Stimulated activated CD4-positive, alpha-beta T cell treated with anti-CD3 and anti-CD28 coated beads, Interleukin-12 subunit alpha, Interleukin-12 subunit beta, amount 100 ng/mL, for 48 hours (primary cell): Measurements from ENCODE around the gene MAGI2.

ENCODE experiments used
- DNase-seq, 3 donors: peaks; one replicate each; pipeline ENCODE4 v3.0.0-alpha.2; 2020; ENCODE audit warnings: low read depth in 2 of 3, low spot score in 1 of 3

MAGI2 gene

GRCh38 chr7:78071491-78072200, 1381.8 kb downstream of the MAGI2 start:
- DNase-seq = no peak

- no peak for DNase-seq
Observed at GRCh38 chr7:78066599-78066998, 1386.9 kb downstream of the MAGI2 start.

DNA sequence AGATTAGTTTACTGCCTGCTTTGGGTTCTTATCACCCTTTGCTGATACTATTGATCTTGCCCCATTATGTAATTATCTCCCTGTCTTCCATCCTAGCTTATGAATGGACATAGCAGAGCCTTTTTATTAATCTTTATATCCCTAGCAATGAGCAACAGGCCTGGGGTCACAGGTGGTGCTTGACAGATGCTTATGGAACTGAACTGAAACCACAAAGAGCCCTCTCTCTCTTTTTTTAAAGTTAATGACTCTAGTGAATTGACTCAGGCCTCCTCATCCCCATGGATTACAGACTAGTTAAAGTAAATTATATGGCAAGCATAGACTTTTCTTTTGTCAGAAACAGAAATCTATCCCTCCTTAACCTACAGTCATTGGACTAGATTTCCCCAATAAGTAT, 1389.7 kb downstream of the MAGI2 start:
- no peak for DNase-seq

GRCh38 chr7:78062214-78062613, 1391.3 kb downstream of the MAGI2 start:
- DNase-seq = no peak

DNA sequence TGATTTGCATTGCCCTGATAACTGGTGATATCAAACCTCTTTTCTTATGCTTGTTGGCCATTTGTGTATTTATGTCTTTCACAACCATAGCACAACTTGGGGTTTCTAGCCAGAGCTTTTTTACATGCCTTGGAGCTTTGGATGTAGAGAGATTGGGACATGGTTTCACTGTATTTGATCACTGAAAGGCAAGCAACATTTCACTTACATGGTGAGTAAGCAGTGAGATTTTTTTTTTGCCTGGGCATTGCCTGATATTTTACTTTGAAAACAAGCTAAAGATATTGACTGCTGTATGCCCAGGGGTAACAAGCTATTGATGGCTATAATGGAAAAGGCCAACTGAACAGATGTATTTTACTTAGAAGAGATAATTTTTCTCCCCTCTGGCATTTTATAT, 1395.9 kb downstream of the MAGI2 start:
- DNase-seq = no peak

- DNase-seq = no peak
Observed at GRCh38 chr7:78055599-78055998, 1397.9 kb downstream of the MAGI2 start.

- DNase-seq = no peak
Observed at GRCh38 chr7:78055001-78055573, 1398.4 kb downstream of the MAGI2 start.

DNA sequence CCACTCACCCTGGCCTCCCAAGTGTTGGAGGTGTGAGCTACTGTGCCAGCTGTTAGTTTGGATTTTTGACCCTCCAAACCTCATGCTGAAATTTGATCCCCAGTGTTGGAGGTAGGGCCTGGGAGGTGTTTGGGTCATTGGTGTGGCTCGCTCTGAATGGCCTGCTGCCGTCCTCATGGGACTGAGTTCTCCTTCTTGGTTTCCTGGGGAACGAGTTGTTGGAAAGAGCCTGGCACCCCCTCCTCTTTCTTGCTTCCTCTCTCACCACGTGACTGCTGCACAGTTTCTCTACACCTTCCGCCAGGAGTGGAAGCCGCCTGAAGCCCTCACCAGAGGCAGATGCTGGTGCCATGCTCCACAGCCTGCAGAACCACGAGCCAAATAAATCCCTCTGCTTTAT, 1401.4 kb downstream of the MAGI2 start:
- DNase-seq = no peak

- no peak for DNase-seq
Observed at GRCh38 chr7:78047800-78048199, 1405.7 kb downstream of the MAGI2 start.

DNA sequence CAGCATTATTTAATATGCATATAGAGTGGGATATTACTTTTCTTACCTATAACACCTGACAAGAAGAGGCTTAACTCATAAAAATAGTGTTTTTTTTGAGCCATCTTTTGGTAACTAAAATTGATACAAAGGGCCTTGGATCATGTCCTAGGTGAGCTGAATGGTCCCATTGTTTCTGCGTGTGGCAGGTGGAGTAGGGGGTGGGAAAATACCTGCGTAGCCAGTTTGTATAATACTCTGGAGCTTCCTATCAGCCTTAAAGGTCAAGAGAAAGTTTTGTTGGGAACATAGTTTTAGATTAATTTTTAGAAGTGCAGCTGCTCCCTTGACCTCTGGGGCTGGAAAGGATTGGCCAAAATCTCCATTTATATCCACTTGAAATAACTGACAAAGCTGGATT, 1410.3 kb downstream of the MAGI2 start:
- DNase-seq = no peak

- DNase-seq = no peak
Observed at GRCh38 chr7:78041423-78041822, 1412.0 kb downstream of the MAGI2 start.

DNA sequence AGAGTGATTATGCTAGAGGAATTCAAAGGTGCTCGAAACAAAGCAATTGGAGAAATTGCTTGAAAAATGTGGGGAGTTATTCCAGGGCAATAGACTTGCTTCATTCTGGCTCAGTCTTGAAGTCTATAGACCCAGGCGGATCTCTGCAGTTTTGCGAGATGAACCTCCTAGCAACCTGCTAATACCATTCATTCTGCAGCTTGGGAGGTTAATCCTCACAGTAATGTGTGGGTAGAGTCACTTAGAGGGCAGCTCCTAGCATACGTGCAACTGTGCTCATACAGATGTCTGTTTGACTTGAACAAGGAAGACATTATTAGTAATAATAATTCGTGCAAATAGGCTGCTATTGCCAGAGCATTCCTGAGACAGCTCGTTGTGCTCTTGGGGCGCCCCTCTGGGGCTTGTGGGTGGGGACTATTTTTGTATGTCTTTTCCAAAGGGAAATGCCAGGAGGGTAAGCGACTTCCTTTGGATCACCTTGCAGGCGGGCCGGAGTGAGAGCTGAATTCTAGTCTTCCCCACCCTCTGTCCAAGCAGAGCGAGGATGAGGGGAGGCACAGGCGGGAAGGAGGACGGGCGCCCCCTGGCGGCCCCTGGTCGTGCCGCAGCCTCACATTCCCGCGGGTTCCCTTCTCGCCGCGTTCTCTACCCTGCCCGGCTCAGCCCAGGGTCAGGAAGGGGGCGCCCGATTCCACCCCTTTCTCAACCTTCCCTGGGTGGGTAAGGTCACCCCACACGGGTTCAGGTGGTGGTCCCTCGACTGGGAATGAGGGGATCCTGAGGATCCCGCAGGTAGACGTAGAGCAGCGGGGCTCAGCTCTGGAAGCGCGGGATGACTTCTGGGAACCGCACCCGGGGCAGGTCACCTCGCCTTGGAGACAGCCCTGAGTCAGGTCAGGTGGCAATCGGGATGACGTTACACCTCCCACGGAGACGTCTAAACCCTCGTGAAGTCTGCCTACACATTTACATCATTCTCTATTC, 1413.4 kb downstream of the MAGI2 start:
- DNase-seq = peak in 2 of 3 donors; percentile 41 to 51

DNA sequence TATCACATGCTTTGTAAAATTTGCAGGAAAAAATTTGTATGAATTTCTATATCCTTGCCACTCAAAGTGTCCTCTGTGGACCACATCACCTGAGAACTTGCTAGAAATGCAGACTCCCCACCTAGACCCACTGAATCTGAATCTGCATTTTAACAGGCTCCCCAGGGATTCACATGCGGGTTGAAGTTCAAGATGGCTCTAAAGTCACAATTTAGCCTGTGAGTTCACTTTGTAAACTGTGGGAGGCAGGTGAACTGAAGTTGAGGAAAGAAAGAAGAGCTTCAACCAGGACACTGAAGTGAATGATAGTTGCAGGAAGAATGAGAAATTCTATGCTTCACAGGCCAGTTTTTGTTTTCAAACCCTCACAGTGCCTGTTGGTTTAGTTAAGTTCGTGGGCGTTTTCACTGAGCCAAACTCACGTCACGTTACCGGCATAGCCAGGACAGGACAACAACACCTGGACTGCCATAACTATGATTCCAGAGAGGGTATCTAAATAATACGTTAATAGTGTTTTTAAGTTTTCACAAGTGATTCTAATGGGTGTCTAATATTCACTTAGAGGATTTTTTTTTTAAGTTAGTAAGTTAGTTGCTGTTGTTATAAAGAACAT, 1414.9 kb downstream of the MAGI2 start:
- no peak for DNase-seq

DNA sequence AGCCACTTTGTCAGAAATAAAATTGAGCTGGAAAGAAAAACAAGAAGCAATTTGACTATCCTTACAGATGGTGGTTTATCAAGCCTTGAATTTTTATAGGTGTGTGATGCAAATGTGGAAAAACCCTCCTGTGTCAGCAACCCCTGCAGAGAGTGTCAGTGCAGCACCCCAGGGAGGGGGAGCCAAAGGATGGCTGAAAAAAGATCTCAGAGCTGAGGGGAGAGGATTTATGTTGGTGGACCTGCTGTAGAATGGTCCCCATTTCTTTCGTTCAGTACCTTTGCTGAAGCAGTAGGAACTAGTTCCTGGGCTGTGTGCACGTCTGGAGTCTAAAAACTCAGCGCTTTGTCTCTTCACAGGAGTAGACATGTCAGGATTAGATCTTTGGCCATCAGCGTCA, 1415.9 kb downstream of the MAGI2 start:
- DNase-seq = no peak

- no peak for DNase-seq
Observed at GRCh38 chr7:78033410-78033809, 1420.1 kb downstream of the MAGI2 start.

- DNase-seq = no peak
Observed at GRCh38 chr7:78026492-78026891, 1427.0 kb downstream of the MAGI2 start.

- DNase-seq = no peak
Observed at GRCh38 chr7:78024591-78024990, 1428.9 kb downstream of the MAGI2 start.

DNA sequence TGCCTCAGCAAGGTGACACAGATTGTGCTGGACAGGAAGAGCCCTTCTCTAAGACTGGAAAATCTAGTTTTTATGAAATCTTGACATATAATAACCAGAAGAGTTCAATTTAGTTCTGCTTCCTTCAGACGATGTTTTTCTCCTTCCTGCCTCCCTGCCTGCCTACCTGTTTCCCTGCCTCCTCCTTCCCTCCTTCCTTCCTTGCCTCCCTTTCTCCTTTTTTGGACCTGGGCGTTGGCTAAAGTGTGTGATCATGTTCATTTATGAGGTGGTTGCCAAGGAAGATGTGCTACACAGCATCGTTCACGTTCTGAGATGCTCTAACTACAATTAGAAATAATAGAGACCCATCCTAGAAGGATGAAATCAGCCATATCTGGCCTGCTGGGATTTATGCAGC, 1430.3 kb downstream of the MAGI2 start:
- no peak for DNase-seq

DNA sequence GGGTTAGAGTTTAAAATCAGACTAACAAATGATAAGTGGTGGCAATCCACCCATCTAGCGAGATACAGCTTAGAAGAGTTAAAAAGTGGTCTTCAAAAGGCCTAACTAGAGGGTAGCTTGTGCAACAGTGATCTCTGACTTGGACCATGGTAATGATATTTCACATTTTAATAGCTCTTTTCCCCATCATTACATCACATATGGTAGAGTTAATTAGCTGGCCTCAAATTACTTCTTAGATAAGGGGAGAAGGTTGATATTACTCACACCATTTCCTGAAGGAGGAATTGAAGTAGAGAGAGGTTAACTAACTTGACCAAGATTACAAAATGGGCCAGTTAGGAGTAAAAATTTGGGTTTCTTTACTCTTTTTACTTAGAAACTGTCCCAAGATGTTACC, 1431.3 kb downstream of the MAGI2 start:
- no peak for DNase-seq

- no peak for DNase-seq
Observed at GRCh38 chr7:78020874-78021249, 1432.6 kb downstream of the MAGI2 start.

- peak in 2 of 3 donors; percentile 16 to 32 for DNase-seq
Observed at GRCh38 chr7:78020136-78020873, 1433.2 kb downstream of the MAGI2 start.
